HCEC 1CT (cell line): ENCODE data around the gene ETS1.

Experiments
- DNase-seq: peaks from one replicate; pipeline ENCODE4 v3.0.0-alpha.2; 2017

The ETS1 gene

GRCh38 chr11:128616161-128616560, 28.8 kb upstream of the ETS1 start:
- no peak for DNase-seq

DNA sequence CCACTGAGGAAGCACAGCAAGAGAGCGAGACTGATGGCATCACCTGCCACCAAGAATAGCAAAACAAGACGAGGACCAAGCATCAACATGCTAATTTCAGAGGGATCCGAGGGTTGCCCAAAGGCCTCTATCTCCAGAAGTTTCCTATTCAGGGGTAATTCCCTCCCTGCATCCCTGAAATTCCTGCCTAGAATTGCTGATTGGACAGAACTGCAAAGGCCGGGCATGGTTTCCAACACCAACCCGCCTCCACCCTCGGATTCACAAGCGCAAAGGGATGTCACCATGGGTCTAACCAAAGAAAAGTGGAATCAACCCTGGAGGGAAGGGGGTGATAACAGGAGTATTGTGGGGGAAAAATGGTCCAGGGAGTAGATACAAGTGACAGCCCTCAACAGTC, 28.3 kb upstream of the ETS1 start:
- DNase-seq, result no peak

DNA sequence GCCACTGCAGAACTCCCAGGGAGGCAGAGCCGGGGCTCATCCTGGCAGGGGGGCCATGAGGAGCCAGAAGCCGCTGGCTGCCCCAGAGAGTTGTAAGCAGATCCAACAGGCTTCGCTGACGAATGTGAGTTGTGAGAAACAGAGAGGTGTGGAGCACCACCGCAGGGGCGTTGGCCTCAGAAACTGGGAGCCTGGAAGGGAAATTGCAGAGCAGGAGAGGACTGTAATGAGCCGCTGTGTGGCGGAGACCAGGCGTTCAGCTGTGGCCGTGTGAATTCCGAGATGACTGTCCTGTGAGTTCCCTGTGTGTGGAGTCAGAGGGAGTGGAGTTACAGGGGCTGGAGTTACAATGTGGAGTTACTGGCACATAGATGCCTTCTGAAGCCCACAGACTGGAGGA, 27.7 kb upstream of the ETS1 start:
- no peak for DNase-seq

DNA sequence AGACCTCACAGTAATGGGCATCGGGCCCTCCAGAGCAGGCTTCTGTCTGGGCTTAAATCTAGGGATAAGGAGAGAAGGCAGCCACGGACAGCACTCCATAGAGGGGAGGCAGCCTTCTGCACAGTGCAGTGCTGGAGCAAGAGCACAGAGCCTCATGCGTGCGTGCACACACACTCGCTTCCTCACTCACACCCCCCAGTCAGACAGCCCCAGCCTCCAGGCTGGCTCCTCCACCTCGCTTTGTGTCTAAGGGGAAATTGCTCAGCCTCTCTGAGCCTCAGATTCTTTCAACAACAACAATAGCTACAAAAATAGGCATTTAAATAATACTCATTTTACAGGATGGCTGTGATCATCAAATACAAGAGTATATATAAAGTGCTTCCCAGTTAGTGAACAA, 26.7 kb upstream of the ETS1 start:
- no peak for DNase-seq

- DNase-seq, result no peak
Observed at GRCh38 chr11:128613300-128613995, 26.1 kb upstream of the ETS1 start.

DNA sequence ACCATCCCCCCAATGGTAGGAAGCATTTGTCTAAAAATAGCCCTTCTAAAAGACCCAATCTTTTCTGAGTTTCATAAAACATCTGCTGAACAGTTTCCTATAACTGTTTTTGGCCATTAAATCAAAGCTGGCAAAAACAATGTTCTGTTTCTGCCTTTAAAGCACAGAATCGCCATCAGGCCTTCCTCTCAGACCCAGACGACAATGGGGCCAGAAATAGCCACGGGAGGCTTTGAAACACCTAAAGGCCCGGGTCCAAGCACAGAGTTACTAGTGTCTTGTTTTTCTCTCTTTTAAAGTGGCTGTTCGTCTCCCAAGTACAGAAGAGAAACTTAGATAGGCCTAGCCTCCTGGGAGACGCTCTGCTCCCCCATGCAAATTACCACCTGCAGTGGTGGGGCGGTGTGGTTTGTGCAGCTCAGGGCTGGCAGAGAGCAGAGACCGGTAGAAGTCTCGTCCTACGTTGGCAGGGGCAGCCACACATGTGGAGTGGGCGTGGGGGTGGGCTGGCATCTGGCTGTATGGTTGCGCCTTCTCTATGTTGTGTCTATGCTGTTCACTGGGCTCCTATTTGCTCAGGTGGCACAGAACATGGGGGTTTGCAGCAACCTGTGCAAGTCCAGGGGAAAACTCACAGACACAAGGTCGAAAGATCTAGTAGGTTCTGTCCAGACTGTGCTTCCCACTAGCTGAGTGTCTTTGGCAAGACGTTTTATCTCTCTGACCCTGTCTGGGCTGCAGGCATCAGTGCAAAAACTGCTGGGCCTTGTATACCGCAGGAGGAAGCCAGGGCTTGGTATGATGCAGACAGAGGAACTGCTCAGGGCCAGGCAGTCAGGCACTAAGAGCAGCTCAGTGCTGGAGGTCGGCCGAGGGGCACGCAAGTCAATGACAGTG, 23.6 kb upstream of the ETS1 start:
- DNase-seq, result no peak

DNA sequence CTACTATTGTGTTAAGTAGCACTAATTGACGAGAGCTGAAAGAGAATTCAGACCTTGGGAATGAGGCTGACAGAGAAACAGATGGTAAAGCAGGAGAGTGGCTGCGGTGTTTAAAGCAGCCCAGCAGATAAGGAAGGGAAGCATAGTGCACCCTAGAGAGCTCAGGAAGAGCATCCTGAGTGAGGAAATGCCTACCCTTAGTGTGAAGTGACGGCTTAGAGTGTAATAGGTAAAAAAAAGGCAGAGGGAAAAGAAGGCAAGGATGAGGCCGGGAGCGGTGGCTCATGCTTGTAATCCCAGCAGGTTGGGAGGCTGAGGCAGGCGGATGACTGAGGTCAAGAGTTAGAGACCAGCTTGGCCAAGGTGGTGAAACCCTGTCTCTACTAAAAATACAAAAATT, 22.4 kb upstream of the ETS1 start:
- DNase-seq, result no peak

GRCh38 chr11:128608746-128609407, 21.5 kb upstream of the ETS1 start:
- no peak for DNase-seq

- DNase-seq, result no peak
Observed at GRCh38 chr11:128607819-128608218, 20.5 kb upstream of the ETS1 start.

GRCh38 chr11:128604723-128605122, 17.4 kb upstream of the ETS1 start:
- no peak for DNase-seq

GRCh38 chr11:128603752-128604414, 16.5 kb upstream of the ETS1 start:
- peak; percentile 11 for DNase-seq

GRCh38 chr11:128603003-128603696, 15.8 kb upstream of the ETS1 start:
- DNase-seq, result no peak

- peak; percentile 90 for DNase-seq
Observed at GRCh38 chr11:128599729-128600128, 12.4 kb upstream of the ETS1 start.

DNA sequence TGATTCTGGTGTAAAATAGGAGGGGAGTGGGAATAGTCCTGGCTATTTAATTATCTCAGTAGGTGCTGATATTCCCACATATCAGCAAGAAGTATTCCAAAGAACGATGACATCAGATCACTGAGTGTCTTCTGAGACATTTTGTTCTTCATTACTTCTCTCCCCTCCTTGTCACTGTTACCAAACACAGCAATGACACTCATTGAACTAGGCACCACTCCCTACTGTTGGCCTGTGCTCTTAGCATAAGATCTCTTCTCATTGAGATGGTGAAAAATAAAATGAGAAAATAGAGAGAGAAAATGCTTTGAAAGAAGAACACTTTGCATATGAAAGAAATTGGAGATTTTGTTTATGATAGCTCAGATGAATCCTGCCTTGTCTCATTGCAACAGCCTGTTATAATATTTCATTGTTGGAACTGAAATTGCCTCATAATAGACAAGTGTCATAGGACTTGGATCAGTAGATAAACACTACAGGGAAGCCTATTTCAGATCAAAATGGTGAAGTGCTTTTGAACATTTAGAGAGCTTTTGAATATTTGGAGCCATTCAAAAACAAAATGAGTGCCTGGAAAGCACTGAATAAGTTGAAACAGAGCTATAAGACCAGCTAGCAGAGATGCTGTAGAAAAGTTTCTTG, 11.3 kb upstream of the ETS1 start:
- peak; percentile 47 for DNase-seq

DNA sequence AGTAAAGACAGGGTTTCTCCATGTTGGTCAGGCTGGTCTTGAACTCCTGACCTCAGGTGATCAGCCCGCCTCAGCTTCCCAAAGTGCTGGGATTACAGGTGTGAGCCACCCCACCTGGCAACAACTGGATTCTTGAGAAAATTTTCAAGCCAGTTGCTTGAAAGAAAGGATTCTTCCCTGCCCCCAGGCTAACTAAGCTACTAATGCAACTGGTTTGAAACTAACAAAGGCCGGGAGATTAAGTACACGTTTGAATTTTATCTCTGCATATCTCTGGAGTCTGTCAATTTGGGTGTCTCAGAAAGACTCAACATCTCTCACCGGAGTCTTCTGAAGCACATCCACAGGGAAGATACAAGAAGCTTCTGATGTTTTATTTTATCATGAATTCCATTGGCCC, 10.7 kb upstream of the ETS1 start:
- DNase-seq, result no peak

DNA sequence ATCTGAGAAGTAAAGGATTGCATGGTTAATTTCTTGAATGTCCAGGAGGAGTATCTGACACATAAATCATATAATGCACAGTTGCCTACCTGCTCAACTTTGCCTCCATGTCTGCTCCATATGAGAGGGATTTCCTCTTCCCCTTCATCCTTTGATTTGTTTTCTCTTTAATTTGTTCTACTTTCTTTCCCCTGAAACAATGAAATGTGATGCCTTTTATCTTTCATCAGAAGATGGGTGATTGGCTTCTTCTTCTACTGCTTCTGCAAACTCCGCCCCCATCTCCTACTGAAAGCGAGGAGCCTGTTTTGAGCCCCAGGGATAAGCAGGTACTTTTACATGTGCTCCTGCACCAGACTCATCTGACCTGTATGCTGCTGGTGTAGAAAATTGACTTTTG, 9.9 kb upstream of the ETS1 start:
- no peak for DNase-seq

DNA sequence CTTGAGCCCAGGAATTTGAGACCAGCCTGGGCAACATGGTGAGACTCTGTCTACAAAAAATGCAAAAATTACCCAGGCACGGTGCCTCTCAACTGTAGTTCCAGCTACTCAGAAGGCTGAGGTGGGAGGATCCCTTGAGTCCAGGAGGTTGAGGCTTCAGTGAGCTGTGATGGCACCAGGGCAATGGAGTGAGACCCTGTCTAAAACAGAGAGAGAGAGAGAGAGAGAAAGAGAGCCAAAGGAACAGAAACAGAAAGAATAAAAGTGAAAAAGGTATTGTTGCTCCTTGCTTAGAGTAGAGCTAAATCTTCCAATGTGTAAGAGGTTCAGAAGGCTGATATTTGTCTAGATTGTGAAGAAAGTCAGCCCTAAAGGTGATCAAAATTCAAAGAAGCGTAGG, 8.9 kb upstream of the ETS1 start:
- no peak for DNase-seq

DNA sequence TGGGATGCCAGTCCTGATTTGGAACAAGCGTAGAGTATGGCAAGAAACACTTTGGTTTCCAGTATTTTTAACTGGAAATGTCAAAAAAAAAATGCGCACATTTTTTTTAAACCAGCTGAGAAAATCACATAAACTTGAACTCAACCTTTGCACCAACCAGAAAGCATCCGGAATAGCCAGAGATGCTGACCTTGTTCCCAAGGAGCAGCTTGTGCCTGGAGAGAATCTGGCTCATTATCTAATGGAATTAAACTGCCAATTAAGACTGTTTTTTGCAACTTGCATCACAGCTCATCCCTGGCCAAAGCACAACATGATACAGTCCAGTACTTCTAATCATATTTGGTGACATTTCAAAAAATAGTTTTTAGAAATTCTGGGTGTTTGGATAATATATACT, 8.4 kb upstream of the ETS1 start:
- no peak for DNase-seq

DNA sequence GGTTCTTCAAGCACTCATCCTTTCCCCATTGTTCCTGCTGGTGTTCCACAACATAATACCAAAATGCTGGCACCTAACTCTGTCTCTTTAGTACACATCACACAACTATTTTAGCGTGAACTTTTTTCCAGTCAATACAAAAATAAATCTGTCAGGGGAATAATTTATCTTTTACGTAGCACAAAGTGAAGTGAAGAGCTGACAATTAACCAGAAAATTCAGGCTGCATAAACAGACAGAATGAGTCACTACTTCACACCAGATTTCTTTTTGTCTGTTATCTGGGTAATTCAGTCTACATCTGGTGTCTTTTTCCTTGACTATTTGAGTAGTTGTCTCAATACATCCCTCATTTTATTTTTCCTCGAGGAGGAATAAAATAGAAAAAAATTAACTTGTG, 7.9 kb upstream of the ETS1 start:
- peak; percentile 61 for DNase-seq

- DNase-seq, result no peak
Observed at GRCh38 chr11:128594226-128594625, 6.9 kb upstream of the ETS1 start.

GRCh38 chr11:128593281-128593680, 5.9 kb upstream of the ETS1 start:
- peak; percentile 57 for DNase-seq

DNA sequence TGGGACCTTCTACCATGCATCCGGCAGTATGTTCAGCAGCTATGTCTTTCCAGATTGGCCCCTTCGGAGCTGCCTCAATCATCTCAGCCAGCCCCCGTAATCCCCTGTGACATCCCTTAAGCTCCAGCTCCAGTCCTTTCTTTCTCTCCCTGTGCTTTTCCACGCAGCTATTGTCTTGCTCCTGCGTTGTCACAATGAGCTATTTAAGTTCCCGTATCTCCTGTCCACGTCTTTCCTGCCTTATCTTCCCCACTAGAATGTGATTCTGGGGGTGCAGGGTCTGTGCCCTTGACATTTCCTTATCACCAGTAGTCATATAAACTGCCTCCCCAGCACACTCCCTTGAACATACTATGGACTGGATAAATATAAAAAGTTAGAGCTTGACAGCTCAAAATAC, 5.1 kb upstream of the ETS1 start:
- no peak for DNase-seq
